Activated T-cell treated with anti-CD3 and anti-CD28 coated beads, Interleukin-2, amount 50 U/mL, for 24 hours (primary cell): ENCODE measurements around the gene ACSS1.

Source experiments
- DNase-seq: peaks from one replicate; pipeline ENCODE4 v3.0.0-alpha.2; 2020
- H3K27ac Mint-ChIP-seq: 2 replicates; pipeline ENCODE4 v1.8.0; 2020; ENCODE audit warnings: mild to moderate bottlenecking, mixed read lengths
- H3K27me3 Mint-ChIP-seq: 2 replicates; pipeline ENCODE4 v1.8.0; 2020; ENCODE audit warnings: mixed read lengths
- H3K36me3 Mint-ChIP-seq: 2 replicates; pipeline ENCODE4 v1.8.0; 2020; ENCODE audit warnings: low read depth, mixed read lengths
- H3K4me1 Mint-ChIP-seq: 2 replicates; pipeline ENCODE4 v1.8.0; 2020; ENCODE audit warnings: low read depth, mixed read lengths
- H3K4me3 Mint-ChIP-seq: 2 replicates; pipeline ENCODE4 v1.8.0; 2020; ENCODE audit warnings: mild to moderate bottlenecking, moderate library complexity, mixed read lengths
- H3K9me3 Mint-ChIP-seq: 2 replicates; pipeline ENCODE4 v1.8.0; 2020; ENCODE audit warnings: mixed read lengths

Gene ACSS1

DNA sequence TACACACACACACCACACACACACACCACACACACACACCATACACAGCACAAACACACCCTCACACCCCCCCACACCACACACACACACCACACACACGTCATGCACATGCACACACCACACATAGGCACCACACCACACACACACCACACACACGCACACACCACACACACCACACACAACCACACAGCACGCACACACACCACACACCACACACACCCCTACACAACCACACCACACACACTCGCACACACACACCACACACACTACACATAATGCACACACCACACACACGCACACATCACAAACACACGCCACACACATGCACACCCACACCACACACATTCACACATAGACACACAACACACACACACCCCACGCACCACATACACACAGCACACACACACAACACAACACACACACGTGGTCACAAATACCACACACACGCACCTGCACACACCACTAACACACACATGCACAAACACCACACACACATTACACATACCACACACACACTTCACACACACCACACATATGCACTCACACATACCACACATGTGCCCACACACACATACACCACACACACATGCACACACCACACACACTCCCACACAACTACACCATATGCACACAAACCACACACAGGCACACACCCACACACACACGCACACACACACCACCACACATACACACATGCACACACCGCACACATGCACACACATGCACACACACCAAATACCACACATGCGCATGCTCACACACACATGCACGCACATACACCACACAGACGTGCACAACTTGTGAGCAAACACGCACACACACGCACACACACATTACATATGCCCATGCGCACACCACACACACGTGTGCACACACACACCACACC is 9.4 kb upstream of the ACSS1 start:
- DNase-seq: peak; percentile 18
- Mint-ChIP-seq H3K9me3 (no peaks in the 10 kb centered on the region), H3K4me1 (peaks cover 5% of the 10 kb centered on the region), H3K4me3 (no peak overlapping the region), H3K27ac (no peak overlapping the region), H3K27me3 (peaks cover 40% of the 10 kb centered on the region), H3K36me3 (no peaks in the 10 kb centered on the region)

DNA sequence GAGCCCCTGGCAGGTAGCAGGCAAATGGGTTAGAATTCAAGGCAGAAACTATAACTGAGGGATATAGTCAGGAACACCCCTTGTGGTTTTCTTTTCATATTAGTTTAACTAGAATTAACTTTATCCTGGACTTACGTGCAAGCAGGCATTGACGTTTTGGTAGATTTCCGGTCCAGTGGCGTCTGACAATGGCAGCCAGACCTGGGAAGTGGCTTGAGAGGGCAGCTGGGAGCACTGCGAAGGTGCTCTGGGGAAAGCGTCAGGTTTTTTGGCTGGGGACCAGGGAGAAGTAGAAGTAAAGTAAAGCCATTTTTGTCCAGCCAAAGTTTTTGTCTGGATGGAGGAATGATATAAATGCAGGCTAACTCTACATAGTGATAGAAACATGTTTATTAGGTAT is 8.4 kb upstream of the ACSS1 start:
- H3K36me3 Mint-ChIP-seq: no peaks in the 10 kb centered on the region
- no peak overlapping the region for H3K27ac Mint-ChIP-seq
- H3K4me1 Mint-ChIP-seq: peaks cover 5% of the 10 kb centered on the region
- H3K4me3 Mint-ChIP-seq: no peak overlapping the region
- no peaks in the 10 kb centered on the region for H3K9me3 Mint-ChIP-seq
- peak; percentile 18 for DNase-seq
- H3K27me3 Mint-ChIP-seq: peaks cover 30% of the 10 kb centered on the region

DNA sequence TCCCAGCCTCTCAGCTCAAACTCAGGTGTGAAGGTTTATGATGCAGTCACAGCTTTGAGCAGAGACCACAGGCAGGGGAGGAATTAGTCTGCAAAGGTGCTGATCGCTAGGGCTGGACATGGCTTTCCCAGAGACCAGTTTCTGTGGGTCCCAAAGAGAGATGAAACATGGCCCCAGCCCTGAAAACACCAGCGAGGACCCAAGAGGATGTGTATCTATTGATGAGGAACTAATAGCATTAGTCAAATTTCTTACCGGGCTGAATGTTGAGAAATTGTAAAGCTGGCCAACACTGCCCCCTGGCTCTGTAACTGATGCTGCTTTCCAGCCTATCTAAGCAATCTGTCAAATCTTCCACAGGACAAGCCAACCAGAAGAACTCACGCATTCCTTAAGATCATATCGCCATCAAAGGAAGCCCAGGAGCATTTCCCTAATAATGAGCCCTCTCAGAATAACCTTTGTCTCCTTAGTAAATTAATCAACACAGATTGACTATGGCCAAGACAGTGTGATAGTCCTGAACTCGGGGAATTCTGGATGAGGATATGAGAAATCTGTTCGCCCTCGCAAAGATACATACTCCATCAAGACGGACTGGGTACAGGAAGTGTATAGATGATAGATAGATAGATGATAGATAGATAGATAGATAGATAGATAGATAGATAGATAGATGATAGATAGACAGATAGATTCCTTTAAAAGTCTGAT is 7.8 kb upstream of the ACSS1 start:
- H3K36me3 Mint-ChIP-seq: no peaks in the 10 kb centered on the region
- no peak overlapping the region for H3K27ac Mint-ChIP-seq
- no peak overlapping the region for H3K4me3 Mint-ChIP-seq
- peak; percentile 70 for DNase-seq
- no peaks in the 10 kb centered on the region for H3K9me3 Mint-ChIP-seq
- peaks cover 25% of the 10 kb centered on the region for H3K27me3 Mint-ChIP-seq
- peaks cover 5% of the 10 kb centered on the region for H3K4me1 Mint-ChIP-seq

DNA sequence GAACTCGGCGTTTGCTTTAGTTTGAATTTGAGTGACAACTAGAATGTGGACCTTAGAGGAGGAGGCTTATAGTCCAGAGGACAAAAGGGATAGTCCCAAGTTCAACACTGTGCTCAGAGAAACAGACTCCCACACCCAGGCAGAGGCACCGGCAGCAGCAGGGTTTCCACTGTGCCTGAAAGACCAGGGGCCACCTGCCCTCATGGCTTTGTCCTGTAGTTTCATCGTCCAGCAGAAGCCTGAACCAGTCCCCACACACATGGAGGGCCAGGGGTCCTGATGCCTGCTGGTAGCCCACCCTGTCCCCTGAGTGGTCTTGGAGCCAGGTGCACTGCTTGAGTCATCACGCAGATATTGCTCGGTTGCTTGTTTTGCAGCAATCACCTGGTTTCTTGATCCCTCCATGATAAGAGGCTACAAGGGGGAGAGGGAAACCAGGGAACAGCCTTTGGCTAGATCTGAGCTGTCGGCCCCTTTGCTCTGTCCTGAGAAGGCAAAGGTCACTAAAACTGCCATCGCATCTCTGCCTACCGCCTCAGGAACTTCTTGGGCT is 7.2 kb upstream of the ACSS1 start:
- H3K4me3 Mint-ChIP-seq: no peak overlapping the region
- H3K27me3 Mint-ChIP-seq: peaks cover 21% of the 10 kb centered on the region
- no peak for DNase-seq
- no peaks in the 10 kb centered on the region for H3K9me3 Mint-ChIP-seq
- H3K4me1 Mint-ChIP-seq: peaks cover 5% of the 10 kb centered on the region
- H3K36me3 Mint-ChIP-seq: no peaks in the 10 kb centered on the region
- no peak overlapping the region for H3K27ac Mint-ChIP-seq

DNA sequence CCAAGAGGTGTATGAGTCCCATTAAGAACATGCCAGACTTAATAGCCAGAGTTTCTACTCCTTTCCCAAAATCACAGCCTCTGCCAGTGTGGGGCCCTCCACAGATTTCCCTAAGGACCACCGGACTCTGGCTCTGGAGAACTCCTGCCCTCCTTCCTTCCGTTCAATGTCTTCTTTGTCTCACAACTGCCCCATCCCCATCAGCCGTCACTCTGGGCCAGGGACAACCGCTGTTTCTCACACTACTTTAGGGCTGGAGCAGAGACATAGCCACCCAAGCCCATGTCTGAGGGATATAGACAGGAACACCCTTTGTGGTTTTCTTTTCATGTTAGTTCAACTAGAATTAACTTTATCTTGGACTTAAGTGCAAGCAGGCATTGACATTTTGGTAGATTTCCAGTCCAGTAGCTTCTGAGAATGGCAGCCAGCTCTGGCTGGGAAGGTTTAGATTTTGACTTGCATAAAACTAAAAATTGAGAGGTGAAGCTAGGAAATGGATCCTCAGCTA is 6.7 kb upstream of the ACSS1 start:
- Mint-ChIP-seq H3K27ac (no peak overlapping the region), H3K4me1 (peaks cover 5% of the 10 kb centered on the region), H3K9me3 (no peaks in the 10 kb centered on the region), H3K36me3 (no peaks in the 10 kb centered on the region), H3K4me3 (no peak overlapping the region), H3K27me3 (peaks cover 15% of the 10 kb centered on the region)
- no peak for DNase-seq

DNA sequence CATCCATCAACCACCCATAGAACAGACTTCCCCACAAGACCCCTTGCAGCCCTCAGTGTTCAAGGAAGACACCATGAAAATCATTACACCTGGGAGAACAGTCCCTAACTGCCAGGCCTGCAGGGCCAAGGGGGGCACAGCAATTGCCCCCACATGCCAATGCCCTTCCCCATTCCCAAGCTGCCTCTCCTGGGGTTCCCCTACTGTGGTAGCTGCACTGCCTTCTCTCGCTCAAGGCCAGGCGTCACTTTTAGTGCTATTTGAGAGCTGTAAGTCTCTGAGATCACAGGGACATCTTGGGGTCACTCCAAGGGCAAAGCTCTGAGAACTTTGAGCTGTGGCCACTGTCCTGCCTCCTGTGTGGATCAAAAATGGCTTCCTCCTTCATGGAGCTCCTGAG is 6.0 kb upstream of the ACSS1 start:
- Mint-ChIP-seq H3K9me3 (no peaks in the 10 kb centered on the region), H3K4me1 (peaks cover 8% of the 10 kb centered on the region), H3K36me3 (no peaks in the 10 kb centered on the region), H3K27ac (no peak overlapping the region), H3K4me3 (no peak overlapping the region), H3K27me3 (peaks cover 10% of the 10 kb centered on the region)
- no peak for DNase-seq

DNA sequence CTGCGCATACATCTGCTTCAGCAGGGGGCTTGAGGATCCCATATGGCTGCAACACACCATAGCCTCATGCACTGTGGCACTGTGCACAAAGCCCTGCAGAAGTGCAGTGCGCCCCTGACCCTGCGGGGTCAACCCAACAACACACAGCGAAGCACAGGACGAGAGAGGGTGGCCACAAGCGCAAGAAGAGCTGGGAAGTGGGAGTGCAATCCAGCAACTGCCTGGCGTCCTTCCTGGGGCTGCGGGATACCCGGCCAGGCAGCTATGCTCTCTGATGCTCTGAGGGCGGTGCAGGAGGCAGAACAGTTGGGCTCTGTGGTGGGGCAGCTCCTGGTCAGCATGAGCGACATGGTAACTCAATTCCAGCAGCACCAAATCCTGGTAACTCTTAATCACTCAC is 5.6 kb upstream of the ACSS1 start:
- Mint-ChIP-seq H3K27ac (no peak overlapping the region), H3K27me3 (peaks cover 8% of the 10 kb centered on the region), H3K4me3 (no peak overlapping the region), H3K9me3 (no peaks in the 10 kb centered on the region), H3K4me1 (peaks cover 13% of the 10 kb centered on the region), H3K36me3 (no peaks in the 10 kb centered on the region)
- peak; percentile 11 for DNase-seq

DNA sequence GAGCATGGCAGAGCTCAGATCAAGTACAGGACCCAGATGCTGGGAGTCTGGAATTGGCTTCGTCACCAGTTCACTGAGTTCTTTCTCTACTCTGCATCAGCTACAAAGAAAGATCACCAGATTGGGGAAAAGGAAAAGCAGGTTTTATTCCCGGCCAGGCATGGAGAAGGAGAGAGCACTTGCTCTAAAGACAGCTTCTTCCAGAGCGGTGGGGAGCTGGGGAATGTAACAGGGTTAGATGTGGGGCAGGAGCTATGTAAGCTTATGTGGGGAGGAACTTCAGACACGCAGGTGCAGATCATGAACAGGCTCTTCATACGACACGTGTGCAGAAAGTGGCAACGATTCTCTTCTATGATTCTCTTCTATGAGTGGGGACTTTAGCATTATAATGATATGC is 4.9 kb upstream of the ACSS1 start:
- no peak overlapping the region for H3K4me3 Mint-ChIP-seq

DNA sequence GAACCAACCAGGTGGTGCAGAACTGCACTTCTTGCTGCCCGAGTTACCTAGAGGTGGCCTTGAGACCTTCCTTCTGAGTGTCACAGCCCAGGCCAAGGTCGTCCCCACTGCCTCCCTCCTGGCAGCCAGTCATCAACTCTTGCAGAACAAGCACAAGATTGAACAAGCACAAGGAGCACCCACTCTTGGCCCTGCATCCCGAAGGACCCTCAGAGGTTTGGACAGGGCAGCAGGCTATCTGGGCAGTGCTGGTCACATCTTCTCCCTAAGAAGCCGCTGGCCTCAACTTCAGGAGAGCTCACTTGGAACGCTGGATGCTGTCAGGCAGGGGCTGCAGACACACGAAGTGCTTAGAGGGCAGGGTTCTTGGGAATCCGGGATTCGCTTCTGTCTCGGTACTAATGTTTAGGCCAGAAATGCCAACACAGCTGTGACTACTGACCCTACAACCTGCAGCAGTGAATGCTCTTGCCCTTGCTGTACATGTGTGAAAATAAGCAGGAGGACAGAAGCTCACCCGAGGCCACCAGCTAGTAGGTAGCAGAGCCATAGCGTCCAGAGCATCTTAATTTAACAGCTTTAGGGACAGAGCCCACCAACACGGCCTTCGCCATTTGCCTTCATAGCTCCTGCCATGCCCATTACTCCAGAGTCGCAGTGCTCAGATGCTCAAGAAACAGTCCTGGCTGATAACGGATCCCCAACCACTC is 4.0 kb upstream of the ACSS1 start:
- Mint-ChIP-seq H3K27me3 (peaks cover 7% of the 10 kb centered on the region), H3K4me1 (peaks cover 17% of the 10 kb centered on the region), H3K27ac (no peak overlapping the region), H3K36me3 (peaks cover 2% of the 10 kb centered on the region), H3K9me3 (no peaks in the 10 kb centered on the region), H3K4me3 (no peak overlapping the region)
- peak; percentile 23 for DNase-seq

More for the DNA sequence above, 4.9 kb upstream of the ACSS1 start:
- no peak for DNase-seq
- H3K9me3 Mint-ChIP-seq: no peaks in the 10 kb centered on the region
- peaks cover 7% of the 10 kb centered on the region for H3K27me3 Mint-ChIP-seq
- peaks cover 16% of the 10 kb centered on the region for H3K4me1 Mint-ChIP-seq
- H3K36me3 Mint-ChIP-seq: no peaks in the 10 kb centered on the region
- H3K27ac Mint-ChIP-seq: no peak overlapping the region

DNA sequence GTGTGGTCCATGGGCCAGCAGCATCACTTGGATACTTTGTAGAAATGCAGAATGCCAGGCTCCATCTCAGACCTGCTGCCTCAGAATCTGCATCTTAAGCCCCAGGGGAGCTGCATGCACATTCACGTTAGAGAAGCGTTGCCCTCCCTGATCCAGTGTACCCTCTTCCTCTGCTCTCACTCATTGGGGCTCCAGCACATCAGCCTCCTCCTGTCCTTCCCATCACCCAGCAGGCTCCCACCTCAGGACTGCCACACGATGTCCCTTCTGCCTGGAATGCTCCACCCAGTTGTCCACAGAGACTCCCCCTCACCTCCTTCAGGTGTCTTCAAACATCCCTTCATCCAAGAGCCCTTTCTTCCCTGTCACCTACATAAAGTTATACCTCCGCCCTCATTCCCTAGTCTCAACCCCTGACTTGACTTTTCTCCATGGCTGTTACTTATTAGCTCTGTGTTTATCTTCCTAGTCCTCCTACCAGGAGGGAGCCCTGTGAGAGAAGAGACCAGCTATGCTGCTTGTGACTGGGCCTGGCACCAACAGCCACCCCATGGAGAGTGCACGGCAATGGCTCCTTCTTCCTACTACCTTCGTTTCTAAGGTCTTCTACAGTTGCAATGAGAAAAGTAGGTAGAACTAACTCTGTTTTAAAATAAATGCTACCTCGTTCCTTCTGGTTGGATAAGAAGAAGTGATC is 3.3 kb upstream of the ACSS1 start:
- Mint-ChIP-seq H3K27me3 (peaks cover 5% of the 10 kb centered on the region), H3K9me3 (no peaks in the 10 kb centered on the region), H3K36me3 (peaks cover 2% of the 10 kb centered on the region), H3K4me3 (no peak overlapping the region), H3K4me1 (peaks cover 25% of the 10 kb centered on the region), H3K27ac (no peak overlapping the region)
- peak; percentile 2 for DNase-seq

DNA sequence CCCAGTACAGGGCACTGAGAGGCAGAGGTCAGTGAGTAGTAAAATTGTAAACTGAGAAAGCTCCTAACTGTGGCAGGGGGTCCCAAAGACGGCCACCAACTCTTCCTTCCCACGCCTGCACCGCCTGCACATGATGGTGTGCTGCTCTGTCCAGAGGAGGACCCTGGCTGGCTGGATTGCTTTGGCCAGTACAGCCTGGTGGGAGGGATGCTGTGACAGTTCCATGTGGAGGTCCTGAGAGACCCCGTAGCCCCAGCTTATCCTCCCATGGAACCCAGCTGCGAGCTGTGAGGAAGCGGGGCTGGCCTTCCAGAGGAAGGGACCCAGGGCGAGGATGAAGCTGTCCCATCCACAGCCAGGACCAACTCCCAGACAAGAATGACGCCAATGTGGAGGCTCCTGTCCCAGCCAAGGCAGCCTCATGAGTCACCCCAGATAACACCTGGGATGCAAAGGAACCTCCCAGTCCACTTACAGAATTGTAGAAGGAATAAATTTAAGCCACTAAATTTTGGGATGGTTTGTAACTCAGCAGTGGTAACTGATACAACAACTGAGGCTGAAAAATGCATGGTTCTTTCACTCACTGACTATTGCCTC is 2.0 kb upstream of the ACSS1 start:
- Mint-ChIP-seq H3K27me3 (no peaks in the 10 kb centered on the region), H3K27ac (no peak overlapping the region), H3K4me1 (peaks cover 32% of the 10 kb centered on the region), H3K36me3 (peaks cover 7% of the 10 kb centered on the region), H3K9me3 (no peaks in the 10 kb centered on the region), H3K4me3 (no peak overlapping the region)
- DNase-seq: peak; percentile 21

DNA sequence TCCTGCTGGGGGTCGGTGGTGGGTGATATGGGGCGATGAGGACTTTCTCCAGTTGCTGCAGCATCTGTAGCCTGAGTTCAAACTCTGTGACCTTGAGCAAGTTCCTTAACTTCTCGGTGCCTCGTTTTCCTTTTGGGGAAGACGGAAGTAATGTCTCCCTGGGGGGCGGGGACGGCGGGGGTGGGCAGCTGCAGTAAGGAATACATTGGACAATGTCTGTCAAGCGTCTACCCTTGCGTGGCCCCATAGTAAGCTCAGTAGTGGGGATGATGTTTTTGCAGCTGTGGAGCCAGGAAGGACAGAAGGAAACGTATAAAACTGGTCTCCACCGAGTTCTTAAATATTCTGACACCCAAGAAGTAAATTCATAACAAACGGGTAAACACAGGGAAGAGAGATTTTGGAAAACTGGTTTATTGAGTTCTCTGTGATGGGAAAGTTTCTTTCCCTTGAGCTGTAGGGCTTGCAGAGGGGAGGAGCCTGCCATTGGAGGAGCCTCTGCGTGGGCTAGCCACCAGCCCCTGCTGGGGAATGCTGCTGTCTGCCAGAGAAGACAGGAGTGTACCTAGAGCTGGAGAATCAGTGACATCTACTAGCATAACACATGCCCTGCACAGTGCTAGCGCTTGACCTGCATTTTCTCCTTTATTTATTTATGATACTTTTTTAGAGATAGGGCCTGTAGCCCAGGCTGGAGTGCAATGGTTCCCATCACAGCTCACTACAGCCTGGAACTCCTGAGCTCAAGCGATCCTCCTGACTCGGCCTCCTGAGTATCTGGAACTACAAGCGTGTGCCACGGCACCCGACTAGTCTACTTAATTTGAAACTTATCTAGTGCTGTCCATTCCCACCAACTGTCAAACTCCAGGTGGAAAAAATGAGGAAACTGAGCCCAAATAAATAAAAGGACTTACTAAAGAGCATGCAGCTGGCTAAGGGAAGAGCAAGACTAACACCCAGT is 1.2 kb upstream of the ACSS1 start:
- H3K4me3 Mint-ChIP-seq: peak overlapping the region; percentile 73
- H3K27me3 Mint-ChIP-seq: no peaks in the 10 kb centered on the region
- H3K4me1 Mint-ChIP-seq: peaks cover 40% of the 10 kb centered on the region
- peak overlapping the region; percentile 50 for H3K27ac Mint-ChIP-seq
- peaks cover 9% of the 10 kb centered on the region for H3K36me3 Mint-ChIP-seq
- peak; percentile 32 for DNase-seq
- H3K9me3 Mint-ChIP-seq: no peaks in the 10 kb centered on the region
